Measurements from ENCODE around the gene KRTAP5-4. TPM values are rescaled to one million over a fixed set of nuclear protein-coding genes. Genes with fewer than 3 reads are reported as not detected.
"Not testable (repeated sequence)": the region's sequence is repeated elsewhere in the genome, so short reads cannot be mapped to it uniquely, and the experiment has no call there.

KRTAP5-4 gene
- total RNA-seq, 1 donor from 2014 or later, result not detected

GRCh38 chr11:1586699-1587098 is 35.2 kb downstream of the KRTAP5-4 start:
- Histone ChIP-seq H3K27me3 (ENCODE audit: low read depth) (no peaks in the 10 kb centered on the region), H3K9me3 (no peaks in the 10 kb centered on the region), H3K4me3 (no peak overlapping the region), H3K4me1 (peaks cover 17% of the 10 kb centered on the region), H3K27ac (no peak overlapping the region), H3K36me3 (no peaks in the 10 kb centered on the region)
- DNase-seq (no peak), ATAC-seq (no peak)
- no peak for TF ChIP-seq CTCF (IDR thresholded peaks at IDR 0.05)
- intact Hi-C loops (cut with DNase I), result no loop called here

GRCh38 chr11:1584661-1585370 is 37.1 kb downstream of the KRTAP5-4 start, which contains the start of gene KRTAP5-1:
Gene KRTAP5-1 (minus strand): TSS chr11:1585283. CDS start chr11:1585249, 34 bp downstream.
- DNase-seq; H3K9me3 ChIP-seq; H3K4me3 ChIP-seq; H3K36me3 ChIP-seq; H3K27me3 ChIP-seq (ENCODE audit: low read depth); ATAC-seq; H3K27ac ChIP-seq; intact Hi-C loops (cut with DNase I): not testable (repeated sequence)
- peaks cover 14% of the 10 kb centered on the region for H3K4me1 ChIP-seq

- H3K4me3 ChIP-seq; H3K27me3 ChIP-seq (ENCODE audit: low read depth); DNase-seq; H3K9me3 ChIP-seq; intact Hi-C loops (cut with DNase I); H3K36me3 ChIP-seq; H3K27ac ChIP-seq; H3K4me1 ChIP-seq; ATAC-seq: not testable (repeated sequence)
Observed at GRCh38 chr11:1582909-1583308, 39.0 kb downstream of the KRTAP5-4 start.

GRCh38 chr11:1581976-1582375 is 40.0 kb downstream of the KRTAP5-4 start:
- no peak overlapping the region for H3K27ac ChIP-seq
- TF ChIP-seq CTCF (IDR thresholded peaks at IDR 0.05), result no peak
- H3K4me3 ChIP-seq, result no peak overlapping the region
- H3K9me3 ChIP-seq, result no peaks in the 10 kb centered on the region
- H3K27me3 ChIP-seq (ENCODE audit: low read depth), result no peaks in the 10 kb centered on the region
- no peaks in the 10 kb centered on the region for H3K36me3 ChIP-seq
- ATAC-seq, result no peak
- no peaks in the 10 kb centered on the region for H3K4me1 ChIP-seq
- no peak for DNase-seq
- intact Hi-C loops (cut with DNase I), result no loop called here

- intact Hi-C loops (cut with DNase I), result no loop called here
- ATAC-seq, result no peak
- H3K4me3 ChIP-seq, result no peak overlapping the region
- no peaks in the 10 kb centered on the region for H3K36me3 ChIP-seq
- peaks cover 17% of the 10 kb centered on the region for H3K4me1 ChIP-seq
- no peak for TF ChIP-seq CTCF (IDR thresholded peaks at IDR 0.05)
- H3K27me3 ChIP-seq (ENCODE audit: low read depth), result peaks cover 4% of the 10 kb centered on the region
- H3K27ac ChIP-seq, result no peak overlapping the region
- no peak for DNase-seq
- H3K9me3 ChIP-seq, result no peaks in the 10 kb centered on the region
Observed at GRCh38 chr11:1576825-1577224, 45.1 kb downstream of the KRTAP5-4 start.

GRCh38 chr11:1575756-1576155 is 46.2 kb downstream of the KRTAP5-4 start:
- DNase-seq; H3K36me3 ChIP-seq; ATAC-seq; H3K4me3 ChIP-seq; H3K27ac ChIP-seq; H3K9me3 ChIP-seq; intact Hi-C loops (cut with DNase I); H3K27me3 ChIP-seq (ENCODE audit: low read depth): not testable (repeated sequence)
- H3K4me1 ChIP-seq, result peaks cover 24% of the 10 kb centered on the region

- no peak overlapping the region for H3K4me3 ChIP-seq
- no peak for ATAC-seq
- no peaks in the 10 kb centered on the region for H3K9me3 ChIP-seq
- peaks cover 7% of the 10 kb centered on the region for H3K27me3 ChIP-seq (ENCODE audit: low read depth)
- no peak for DNase-seq
- no peak overlapping the region for H3K27ac ChIP-seq
- TF ChIP-seq CTCF (IDR thresholded peaks at IDR 0.05), result no peak
- intact Hi-C loops (cut with DNase I), result no loop called here
- H3K4me1 ChIP-seq, result peaks cover 32% of the 10 kb centered on the region
- H3K36me3 ChIP-seq, result no peaks in the 10 kb centered on the region
Observed at GRCh38 chr11:1574933-1575242, 47.0 kb downstream of the KRTAP5-4 start.

Measured in lower lobe of right lung (tissue), 2 donors.